ENCODE results near the gene RAB14. TPM values are rescaled to one million over a fixed set of nuclear protein-coding genes. Genes with fewer than 3 reads are reported as not detected.
"Not testable (repeated sequence)": the region's sequence is repeated elsewhere in the genome, so short reads cannot be mapped to it uniquely, and the experiment has no call there.

Gene RAB14
- total RNA-seq, 2 experiments from 2014 or later, result 54.3 to 55.5 TPM

DNA sequence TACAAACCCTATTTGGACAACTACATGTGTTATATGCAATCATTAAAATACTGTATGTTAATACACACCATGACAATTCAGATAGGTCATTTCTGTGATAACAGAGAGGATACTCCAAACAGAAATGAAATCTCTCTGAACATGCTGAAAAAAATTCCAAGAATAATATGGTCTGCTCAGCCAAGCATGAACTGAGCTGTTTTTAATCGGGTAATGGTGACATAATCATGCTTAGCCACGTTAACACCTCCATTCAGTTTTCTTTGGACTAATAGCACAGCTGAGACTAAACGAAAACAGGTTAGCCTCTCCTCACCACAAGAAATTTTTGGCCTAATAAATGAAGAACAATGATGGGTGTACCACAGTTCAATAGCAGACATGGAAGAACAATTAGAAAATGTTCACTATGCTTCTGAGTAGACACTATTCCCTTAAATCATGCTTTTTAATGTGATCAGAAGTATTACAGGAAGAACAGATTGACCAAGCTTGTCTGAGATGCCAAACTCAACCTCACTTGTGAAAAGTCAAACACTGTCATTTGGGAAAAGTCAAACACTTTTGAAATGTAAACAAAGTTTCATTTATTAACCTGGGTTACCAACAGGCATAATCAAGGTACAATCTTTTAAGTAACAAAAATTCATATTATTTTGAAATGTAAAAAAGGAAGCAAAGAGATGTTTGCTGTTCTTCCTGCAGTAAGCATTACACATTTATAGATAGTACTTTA, 19.4 kb downstream of the RAB14 start:
- Mint-ChIP-seq H3K9me3 (no peaks in the 10 kb centered on the region), H3K36me3 (ENCODE audit: low read depth) (peaks cover 62% of the 10 kb centered on the region), H3K4me1 (ENCODE audit: low read depth) (peaks cover 47% of the 10 kb centered on the region), H3K27ac (no peak overlapping the region), H3K27me3 (no peaks in the 10 kb centered on the region), H3K4me3 (no peak overlapping the region)
- intact Hi-C loops (cut with micrococcal nuclease), result no loop called here
- ChIA-PET CTCF (interaction anchor here (0.8 kb wide), 1 partner anchor 13 kb away, joined by 3 read pairs; no protein-coding TSS in a partner anchor), POLR2A (interaction anchor here (0.7 to 0.9 kb wide), 2 partner anchors 18 to 55 kb away, joined by 3 read pairs; no protein-coding TSS in a partner anchor)
- ATAC-seq, result no peak
- no peak for DNase-seq
- TF ChIP-seq, protein P1, sequence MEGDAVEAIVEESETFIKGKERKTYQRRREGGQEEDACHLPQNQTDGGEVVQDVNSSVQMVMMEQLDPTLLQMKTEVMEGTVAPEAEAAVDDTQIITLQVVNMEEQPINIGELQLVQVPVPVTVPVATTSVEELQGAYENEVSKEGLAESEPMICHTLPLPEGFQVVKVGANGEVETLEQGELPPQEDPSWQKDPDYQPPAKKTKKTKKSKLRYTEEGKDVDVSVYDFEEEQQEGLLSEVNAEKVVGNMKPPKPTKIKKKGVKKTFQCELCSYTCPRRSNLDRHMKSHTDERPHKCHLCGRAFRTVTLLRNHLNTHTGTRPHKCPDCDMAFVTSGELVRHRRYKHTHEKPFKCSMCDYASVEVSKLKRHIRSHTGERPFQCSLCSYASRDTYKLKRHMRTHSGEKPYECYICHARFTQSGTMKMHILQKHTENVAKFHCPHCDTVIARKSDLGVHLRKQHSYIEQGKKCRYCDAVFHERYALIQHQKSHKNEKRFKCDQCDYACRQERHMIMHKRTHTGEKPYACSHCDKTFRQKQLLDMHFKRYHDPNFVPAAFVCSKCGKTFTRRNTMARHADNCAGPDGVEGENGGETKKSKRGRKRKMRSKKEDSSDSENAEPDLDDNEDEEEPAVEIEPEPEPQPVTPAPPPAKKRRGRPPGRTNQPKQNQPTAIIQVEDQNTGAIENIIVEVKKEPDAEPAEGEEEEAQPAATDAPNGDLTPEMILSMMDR (IDR thresholded peaks at IDR 0.05), result no peak

DNA sequence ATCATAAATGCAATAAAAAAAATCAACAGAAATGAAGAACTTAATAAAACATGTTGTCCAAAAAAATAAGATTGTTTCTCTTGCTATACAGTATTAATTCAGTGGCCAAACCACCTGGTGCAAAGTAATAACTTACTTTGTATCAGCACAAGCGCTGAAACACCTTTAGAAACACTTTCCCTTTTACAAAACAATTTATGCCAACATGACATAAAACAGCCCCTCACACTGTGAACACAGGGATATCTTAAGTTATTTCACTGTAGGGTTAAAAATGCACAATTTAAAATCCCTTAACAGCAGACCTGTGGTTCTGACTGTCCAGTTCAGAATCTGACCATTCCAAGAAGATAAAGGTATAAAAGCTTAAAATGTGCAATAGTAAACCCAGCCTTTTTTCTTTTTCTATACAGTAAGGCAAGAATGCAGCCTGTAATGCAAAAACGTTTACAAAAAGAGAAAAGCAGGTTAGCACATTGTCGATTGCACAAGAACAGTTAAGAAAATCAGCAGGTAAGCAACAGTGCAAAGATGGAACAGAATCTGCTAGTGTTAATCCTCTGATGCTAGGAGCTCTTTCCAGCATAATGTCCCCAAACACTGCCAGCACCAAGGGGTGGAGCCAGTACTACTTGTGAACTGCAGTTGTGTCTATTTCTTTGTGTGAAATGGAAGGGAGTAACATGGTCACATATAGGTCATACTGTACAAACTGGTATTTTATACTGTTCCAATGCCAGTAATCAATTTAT, 21.6 kb downstream of the RAB14 start:
- H3K27ac Mint-ChIP-seq, result peak overlapping the region; percentile 67
- intact Hi-C loops (cut with micrococcal nuclease), result no loop called here
- no peak overlapping the region for H3K4me3 Mint-ChIP-seq
- ChIA-PET CTCF (interaction anchor here (1.2 to 1.9 kb wide), 2 partner anchors 9 to 11 kb away, joined by 5 read pairs; no protein-coding TSS in a partner anchor), POLR2A (interaction anchor here (1.2 kb wide), 1 partner anchor 10 kb away, joined by 4 read pairs; no protein-coding TSS in a partner anchor)
- ATAC-seq (no peak), DNase-seq (no peak)
- TF ChIP-seq, protein P1 (IDR thresholded peaks at IDR 0.05), result no peak
- peaks cover 31% of the 10 kb centered on the region for H3K4me1 Mint-ChIP-seq (ENCODE audit: low read depth)
- H3K27me3 Mint-ChIP-seq, result no peaks in the 10 kb centered on the region
- peaks cover 62% of the 10 kb centered on the region for H3K36me3 Mint-ChIP-seq (ENCODE audit: low read depth)
- no peaks in the 10 kb centered on the region for H3K9me3 Mint-ChIP-seq

DNA sequence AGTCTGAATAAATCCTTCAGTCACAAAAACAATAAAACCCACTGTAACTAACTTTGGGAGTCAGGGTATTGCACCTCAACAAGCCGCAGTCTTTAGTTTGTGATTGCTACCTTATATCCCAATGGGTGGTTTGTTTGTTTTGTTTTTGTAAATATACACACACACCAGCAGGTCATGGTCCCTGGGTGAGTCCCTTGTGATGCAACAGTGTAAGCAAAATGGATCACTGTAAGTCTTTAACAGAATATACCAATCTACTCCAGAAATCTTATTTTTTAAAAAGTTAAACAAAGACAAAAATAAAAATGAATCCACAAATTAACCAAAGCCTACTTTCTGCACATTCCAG, 22.3 kb downstream of the RAB14 start:
- H3K4me1 Mint-ChIP-seq (ENCODE audit: low read depth), result peaks cover 24% of the 10 kb centered on the region
- ATAC-seq; H3K27me3 Mint-ChIP-seq; DNase-seq; H3K9me3 Mint-ChIP-seq; H3K4me3 Mint-ChIP-seq; intact Hi-C loops (cut with micrococcal nuclease): not testable (repeated sequence)
- CTCF ChIA-PET, result interaction anchor here (1.9 kb wide), 1 partner anchor 8 kb away, joined by 5 read pairs; no protein-coding TSS in a partner anchor
- POLR2A ChIA-PET, result interaction anchor here (0.7 kb wide), 1 partner anchor 10 kb away, joined by 3 read pairs; no protein-coding TSS in a partner anchor
- H3K36me3 Mint-ChIP-seq (ENCODE audit: low read depth), result peaks cover 62% of the 10 kb centered on the region
- H3K27ac Mint-ChIP-seq, result peak overlapping the region; percentile 67

DNA sequence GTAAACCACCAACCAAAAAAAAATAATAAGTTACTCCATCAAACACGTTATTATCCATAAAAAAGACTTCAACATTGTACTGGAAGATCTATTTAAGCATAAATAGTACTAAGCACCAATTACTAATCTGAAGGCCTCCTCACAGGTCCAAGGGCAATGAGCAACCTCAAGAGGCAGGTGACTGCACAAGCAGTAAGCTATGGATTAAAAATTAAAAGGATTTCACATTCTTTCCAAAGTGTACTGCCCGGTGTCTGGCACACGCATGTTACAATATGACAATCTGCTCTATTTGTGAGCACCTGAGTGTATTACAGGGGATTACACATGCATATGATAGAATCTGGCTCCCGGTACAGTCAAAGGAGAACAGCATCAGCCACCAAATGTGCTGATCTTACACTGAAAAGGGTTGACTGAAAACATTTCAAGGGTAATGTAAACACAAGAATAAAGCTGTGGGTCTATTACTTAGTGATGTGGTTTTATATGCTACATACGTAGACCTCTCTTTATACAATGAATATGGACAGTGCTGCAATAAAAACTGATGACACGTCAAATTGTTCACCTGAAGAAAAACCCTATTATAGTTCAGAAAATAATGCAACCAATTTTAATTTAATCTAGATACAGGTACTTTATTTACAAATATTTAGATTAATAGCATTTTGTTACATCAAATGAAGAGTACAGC, 22.8 kb downstream of the RAB14 start:
- peaks cover 62% of the 10 kb centered on the region for H3K36me3 Mint-ChIP-seq (ENCODE audit: low read depth)
- DNase-seq (no peak), ATAC-seq (no peak)
- ChIA-PET CTCF (interaction anchor here (1.9 kb wide), 1 partner anchor 8 kb away, joined by 5 read pairs; no protein-coding TSS in a partner anchor), POLR2A (interaction anchor here (0.7 kb wide), 1 partner anchor 9 kb away, joined by 3 read pairs; no protein-coding TSS in a partner anchor)
- no peaks in the 10 kb centered on the region for H3K27me3 Mint-ChIP-seq
- TF ChIP-seq, protein P1 (IDR thresholded peaks at IDR 0.05), result no peak
- intact Hi-C loops (cut with micrococcal nuclease), result no loop called here
- no peaks in the 10 kb centered on the region for H3K9me3 Mint-ChIP-seq
- no peak overlapping the region for H3K4me3 Mint-ChIP-seq
- peaks cover 19% of the 10 kb centered on the region for H3K4me1 Mint-ChIP-seq (ENCODE audit: low read depth)
- H3K27ac Mint-ChIP-seq, result peak overlapping the region; percentile 77

DNA sequence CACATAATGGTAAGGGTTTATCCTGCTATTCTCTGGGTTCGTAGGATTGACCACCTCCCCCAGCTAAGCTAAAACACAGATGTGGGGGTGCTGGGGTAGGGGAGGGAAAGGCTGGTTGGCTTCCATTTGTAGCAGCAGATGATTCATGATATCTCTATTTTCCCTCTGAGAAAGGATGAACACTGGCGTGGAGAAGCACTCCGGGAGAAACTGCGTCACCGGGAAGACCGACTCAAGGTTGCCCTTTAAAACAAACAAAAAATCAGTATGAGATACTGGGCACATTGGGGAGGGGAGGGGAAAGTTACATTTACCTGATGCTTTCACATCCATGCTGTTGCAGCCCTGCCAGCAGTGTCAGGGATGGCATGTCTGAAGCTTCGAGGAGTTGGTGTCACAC, 28.2 kb downstream of the RAB14 start:
- TF ChIP-seq, protein P1 (IDR thresholded peaks at IDR 0.05), result no peak
- CTCF ChIA-PET, result interaction anchor here (0.9 kb wide), 1 partner anchor 13 kb away, joined by 3 read pairs; no protein-coding TSS in a partner anchor
- H3K4me3 Mint-ChIP-seq, result no peak overlapping the region
- no peaks in the 10 kb centered on the region for H3K27me3 Mint-ChIP-seq
- H3K36me3 Mint-ChIP-seq (ENCODE audit: low read depth), result peaks cover 75% of the 10 kb centered on the region
- no peaks in the 10 kb centered on the region for H3K9me3 Mint-ChIP-seq
- ATAC-seq (no peak), DNase-seq (no peak)
- intact Hi-C loops (cut with micrococcal nuclease), result no loop called here
- peaks cover 9% of the 10 kb centered on the region for H3K4me1 Mint-ChIP-seq (ENCODE audit: low read depth)
- H3K27ac Mint-ChIP-seq, result peak overlapping the region; percentile 65
- POLR2A ChIA-PET, result interaction anchor here (0.7 to 1.0 kb wide), 2 partner anchors 11 to 27 kb away, joined by 3 read pairs; no protein-coding TSS in a partner anchor

All from activated CD8-positive, alpha-beta T cell treated with anti-CD3 and anti-CD28 coated beads for 36 hours (primary cell).